C4-2B (cell line): ENCODE results near the gene MSMO1.

Source experiments
- H3K27ac ChIP-seq: fragments of 450-650 bp; 2 replicates; pipeline ENCODE4 v1.5.1; 2017
- CTCF ChIP-seq: fragments of 450-650 bp; conservative IDR thresholded peaks from 2 replicates; pipeline ENCODE4 v1.5.1; 2017; ENCODE audit warnings: mild to moderate bottlenecking
- ZFX ChIP-seq: fragments of 450-650 bp; IDR thresholded peaks from 2 replicates; pipeline ENCODE4 v1.6.1; 2017

The MSMO1 gene

DNA sequence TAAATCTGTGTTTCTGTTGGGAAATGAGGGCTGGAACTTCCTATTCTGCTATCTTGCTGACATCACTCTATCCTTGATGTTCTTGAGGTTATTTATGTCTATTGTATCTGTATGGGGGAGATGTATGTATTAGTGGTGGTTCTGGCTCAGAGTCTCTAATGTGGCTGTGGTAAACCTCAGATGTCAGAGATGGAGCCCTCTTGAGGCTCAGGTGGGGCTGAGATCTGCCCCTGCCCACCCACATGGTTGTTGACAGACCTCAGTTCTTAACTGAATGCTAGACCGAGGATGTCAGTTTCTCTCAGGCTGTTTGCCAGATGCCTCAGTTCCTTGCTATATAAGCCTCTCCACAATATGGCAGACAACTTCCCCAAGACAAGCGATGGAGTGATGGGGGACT is 48.0 kb downstream of the MSMO1 start:
- H3K27ac ChIP-seq, result no peak overlapping the region
- TF ChIP-seq ZFX (no peak), CTCF (no peak)

DNA sequence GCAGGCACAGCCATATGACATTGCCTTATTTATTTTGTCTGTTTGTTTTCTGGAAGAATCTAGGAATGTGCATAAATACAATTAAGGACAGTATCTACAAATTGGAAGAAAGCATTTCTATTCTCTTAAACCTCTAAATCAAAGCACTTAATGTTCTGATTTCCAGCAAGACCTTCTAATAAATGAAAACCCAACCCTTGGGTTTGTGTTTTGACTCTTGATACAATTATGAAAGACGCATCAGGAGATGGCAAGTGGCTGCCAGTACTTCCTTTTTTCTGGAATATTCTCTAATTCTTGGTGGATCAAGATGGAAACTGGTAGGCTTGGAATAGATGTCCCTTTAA is 50.9 kb downstream of the MSMO1 start:
- TF ChIP-seq ZFX (no peak), CTCF (no peak)
- H3K27ac ChIP-seq, result peak overlapping the region; percentile 52

GRCh38 chr4:165378745-165379677 is 51.5 kb downstream of the MSMO1 start, which contains the start of gene CPE:
Gene CPE (plus strand): TSS chr4:165379008. CDS start chr4:165379222, 214 bp downstream.
- peak within 1 kb of the TSS; percentile 52 for H3K27ac ChIP-seq

GRCh38 chr4:165379678-165380064 is 52.2 kb downstream of the MSMO1 start:
- peak overlapping the region; percentile 52; the same call in 1 of the 2 replicates for H3K27ac ChIP-seq
- TF ChIP-seq CTCF (no peak), ZFX (no peak)

More at GRCh38 chr4:165378745-165379677, 51.5 kb downstream of the MSMO1 start, which contains the start of gene CPE:
- TF ChIP-seq ZFX, result peak; percentile 30; the same call in 1 of the 2 replicates
- TF ChIP-seq CTCF, result peak; percentile 63

DNA sequence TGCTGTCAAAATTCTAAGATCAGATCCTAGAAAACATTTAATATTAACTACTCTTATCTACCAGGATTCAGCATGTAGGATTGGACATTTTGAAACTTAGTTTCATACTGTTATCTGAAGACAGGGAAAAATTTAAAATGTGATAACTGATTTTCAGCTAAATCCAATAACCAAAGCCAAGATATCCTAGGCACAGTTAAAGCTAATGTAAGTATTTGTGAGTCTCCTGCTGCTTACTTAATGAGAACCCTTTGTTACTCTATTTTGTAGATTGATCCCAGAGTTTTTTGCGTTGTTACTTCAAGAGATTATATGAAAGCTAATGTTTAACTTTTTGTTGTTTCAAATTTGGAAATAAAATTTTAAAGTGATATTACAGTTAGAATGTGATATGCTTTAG is 53.3 kb downstream of the MSMO1 start:
- no peak for TF ChIP-seq ZFX
- no peak for TF ChIP-seq CTCF

GRCh38 chr4:165381821-165382373 is 54.4 kb downstream of the MSMO1 start:
- no peak for TF ChIP-seq ZFX
- no peak for TF ChIP-seq CTCF
- H3K27ac ChIP-seq, result no peak overlapping the region

More for the DNA sequence above, 53.3 kb downstream of the MSMO1 start:
- H3K27ac ChIP-seq, result no peak overlapping the region

DNA sequence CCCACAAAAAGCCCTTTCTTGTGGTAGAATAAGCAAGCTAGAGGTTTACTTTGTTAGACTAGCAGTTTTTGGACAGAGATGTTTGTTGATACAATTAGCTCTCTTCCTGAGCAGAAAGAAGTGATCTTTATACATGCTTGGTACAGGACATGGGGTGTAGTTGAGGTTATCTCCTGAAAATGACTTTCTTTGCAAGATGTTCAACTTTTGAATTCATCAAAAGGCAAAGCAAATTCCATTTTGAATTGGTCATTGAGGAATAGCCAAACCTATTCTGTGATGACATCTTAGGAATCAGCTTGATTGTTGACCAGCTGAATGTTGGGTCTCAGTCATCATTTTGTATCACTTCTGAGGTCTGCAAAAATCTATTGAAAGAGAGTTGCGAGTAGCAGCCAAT is 55.2 kb downstream of the MSMO1 start:
- no peak overlapping the region for H3K27ac ChIP-seq
- no peak for TF ChIP-seq CTCF
- no peak for TF ChIP-seq ZFX
